GM23338 (cell line): Measurements from ENCODE around the gene BEGAIN. TPM values are rescaled to one million over a fixed set of nuclear protein-coding genes. Genes with fewer than 3 reads are reported as not detected.

Experiments
- ATAC-seq: fragments of 200-7000 bp; cut with Tn5 transposase; 3 replicates; pipeline ENCODE4 v1.9.1; 2020
- DNase-seq: peaks from one replicate; pipeline ENCODE4 v3.0.0-alpha.2; 2015; ENCODE audit warnings: low spot score
- H2AFZ ChIP-seq: fragments of 200-600 bp; sonication (generic); 2 replicates; pipeline ENCODE4 v1.8.0; 2016; ENCODE audit warnings: antibody characterized with exemption, mild to moderate bottlenecking, moderate library complexity
- H3F3A ChIP-seq: fragments of 200-600 bp; sonication (generic); replicated peaks from 2 replicates; pipeline ENCODE4 v1.8.0; 2017; ENCODE audit warnings: antibody characterized with exemption, mixed run types, low read depth
- H3K27ac ChIP-seq: fragments of 200-600 bp; sonication (generic); 2 replicates; pipeline ENCODE4 v1.6.1; 2016; ENCODE audit warnings: low read depth
- H3K27me3 ChIP-seq: fragments of 200-600 bp; sonication (generic); 2 replicates; pipeline ENCODE4 v1.8.0; 2016; ENCODE audit warnings: mild to moderate bottlenecking, mixed run types, moderate library complexity; ENCODE audit not compliant: insufficient read depth
- H3K36me3 ChIP-seq: fragments of 200-600 bp; sonication (generic); 2 replicates; pipeline ENCODE4 v1.8.0; 2016; ENCODE audit warnings: mild to moderate bottlenecking; ENCODE audit not compliant: insufficient read depth
- H3K4me1 ChIP-seq: fragments of 200-600 bp; sonication (generic); 2 replicates; pipeline ENCODE4 v1.8.0; 2016; ENCODE audit warnings: mild to moderate bottlenecking, moderate library complexity; ENCODE audit not compliant: insufficient read depth
- H3K4me2 ChIP-seq: fragments of 200-600 bp; sonication (generic); 2 replicates; pipeline ENCODE4 v1.7.1; 2017; ENCODE audit warnings: mixed run types
- H3K4me3 ChIP-seq: fragments of 200-600 bp; sonication (generic); 2 replicates; pipeline ENCODE4 v1.6.1; 2016; ENCODE audit warnings: mixed run types
- H3K79me2 ChIP-seq: fragments of 200-600 bp; sonication (generic); replicated peaks from 2 replicates; pipeline ENCODE4 v1.8.0; 2017; ENCODE audit warnings: mild to moderate bottlenecking; ENCODE audit not compliant: insufficient read depth
- H3K9me2 ChIP-seq: fragments of 200-600 bp; sonication (generic); 2 replicates; pipeline ENCODE4 v1.8.0; 2017; ENCODE audit not compliant: insufficient read depth
- H4K20me1 ChIP-seq: fragments of 200-600 bp; sonication (generic); replicated peaks from 2 replicates; pipeline ENCODE4 v1.8.0; 2017; ENCODE audit warnings: mild to moderate bottlenecking; ENCODE audit not compliant: insufficient read depth
- H3K27ac Mint-ChIP-seq: 2 replicates; pipeline ENCODE4 v1.8.0; 2020; ENCODE audit warnings: inconsistent platforms, mild to moderate bottlenecking, moderate library complexity, mixed read lengths
- H3K27me3 Mint-ChIP-seq: 3 replicates; pipeline ENCODE4 v1.8.0; 2022; ENCODE audit warnings: low read depth, mild to moderate bottlenecking, moderate library complexity, mixed read lengths, inconsistent platforms; ENCODE audit not compliant: insufficient read depth, poor library complexity
- H3K36me3 Mint-ChIP-seq: 3 replicates; pipeline ENCODE4 v1.8.0; 2021; ENCODE audit warnings: low read depth, mild to moderate bottlenecking, inconsistent platforms, moderate library complexity, mixed read lengths
- H3K4me1 Mint-ChIP-seq: 3 replicates; pipeline ENCODE4 v1.8.0; 2020; ENCODE audit warnings: mild to moderate bottlenecking, inconsistent platforms, mixed read lengths
- H3K4me3 Mint-ChIP-seq: 3 replicates; pipeline ENCODE4 v1.8.0; 2021; ENCODE audit warnings: moderate library complexity, mild to moderate bottlenecking, inconsistent platforms, mixed read lengths
- H3K9me3 Mint-ChIP-seq: 3 replicates; pipeline ENCODE4 v1.8.0; 2020; ENCODE audit warnings: moderate library complexity, mild to moderate bottlenecking, inconsistent platforms, mixed read lengths
- CTCF ChIP-seq, 2 experiments: fragments of 200-600 bp in 1 of 2; sonication (generic) in 1 of 2; conservative IDR thresholded peaks; 2 replicates each; pipeline versions ENCODE4 v1.5.1 to v1.6.1; 2016 to 2017; ENCODE audit warnings: antibody characterized with exemption in 2 of 2, low read depth in 2 of 2, mild to moderate bottlenecking in 2 of 2, moderate library complexity in 1 of 2
- ETS1 ChIP-seq: IDR thresholded peaks from 2 replicates; pipeline ENCODE4 v1.6.1; 2016; ENCODE audit warnings: antibody characterized with exemption
- JUNB ChIP-seq: IDR thresholded peaks from one replicate; pipeline ENCODE4 v1.6.1; 2016; ENCODE audit warnings: antibody characterized with exemption; ENCODE audit not compliant: unreplicated experiment
- ZNF462 ChIP-seq: fragments of 250-450 bp; sonication (Bioruptor Pico); IDR thresholded peaks from 2 replicates; pipeline ENCODE4 v1.5.0; 2020; ENCODE audit warnings: mild to moderate bottlenecking, moderate library complexity
- polyA plus RNA-seq: library from polyadenylated mRNA; unstranded; fragments of >200 nt; fragmentation: Nextera tagmentation; extraction: Ambion mirVana; gene quantifications from 2 replicates; pipeline ENCODE4 v1.2.1, GENCODE V29; 2016
- total RNA-seq: library from RNA; depleted of rRNA; stranded (reverse); fragments of >200 nt; shearing (Covaris generic); gene quantifications from 2 replicates; pipeline ENCODE4 v1.2.3, GENCODE V29; 2014

The BEGAIN gene
- total and polyA plus RNA-seq, 2 experiments from 2014 or later = 0.60 to 2.4 TPM

GRCh38 chr14:100594625-100594951, 7.4 kb upstream of the BEGAIN start:
- Mint-ChIP-seq H3K27me3 (peaks cover 3% of the 10 kb centered on the region), H3K4me3 (no peak overlapping the region), H3K4me1 (peaks cover 2% of the 10 kb centered on the region; the same call in 1 of the 3 replicates), H3K36me3 (no peaks in the 10 kb centered on the region), H3K27ac (no peak overlapping the region), H3K9me3 (no peaks in the 10 kb centered on the region)
- no peaks in the 10 kb centered on the region for H3F3A ChIP-seq
- H3K27me3 ChIP-seq = no peaks in the 10 kb centered on the region
- H2AFZ ChIP-seq = no peak overlapping the region
- no peaks in the 10 kb centered on the region for H3K36me3 ChIP-seq
- H3K9me2 ChIP-seq = no peaks in the 10 kb centered on the region
- no peaks in the 10 kb centered on the region for H4K20me1 ChIP-seq
- H3K79me2 ChIP-seq = no peaks in the 10 kb centered on the region
- DNase-seq (no peak), ATAC-seq (no peak)
- no peak overlapping the region for H3K4me3 ChIP-seq
- TF ChIP-seq ETS1 = no peak
- no peak for TF ChIP-seq CTCF (conservative IDR thresholded peaks at IDR 0.05; ENCODE audit: low read depth in 2 of 2)
- TF ChIP-seq ZNF462 = no peak
- no peak for TF ChIP-seq JUNB
- no peak overlapping the region for H3K27ac ChIP-seq
- H3K4me2 ChIP-seq = no peak overlapping the region
- H3K4me1 ChIP-seq = no peaks in the 10 kb centered on the region
